HL-60 (cell line): Measurements from ENCODE around the gene MTCH1.

Source experiments
- DNase-seq, 2 experiments: peaks; one replicate each; pipeline ENCODE4 v3.0.0-alpha.2; 2010 to 2020; ENCODE audit warnings: low read depth in 1 of 2, low spot score in 1 of 2
- H3K27ac ChIP-seq: fragments of 250-450 bp; sonication (Bioruptor Pico); replicated peaks from 2 replicates; pipeline ENCODE4 v1.5.1; 2020; ENCODE audit warnings: mild to moderate bottlenecking, moderate library complexity
- H3K27me3 ChIP-seq: fragments of 250-450 bp; sonication (Bioruptor Pico); 2 replicates; pipeline ENCODE4 v1.5.1; 2021; ENCODE audit warnings: mild to moderate bottlenecking, moderate library complexity; ENCODE audit not compliant: insufficient read depth, poor library complexity, severe bottlenecking
- H3K4me3 ChIP-seq: replicated peaks from 2 replicates; pipeline ENCODE4 v1.5.1; 2011; ENCODE audit warnings: mild to moderate bottlenecking, control low read depth, low read length; ENCODE audit not compliant: insufficient read depth
- GABPA ChIP-seq: IDR thresholded peaks from 2 replicates; pipeline ENCODE4 v1.6.1; 2012; ENCODE audit warnings: low read depth
- POLR2AphosphoS5 ChIP-seq: IDR thresholded peaks from 2 replicates; pipeline ENCODE4 v1.6.1; 2012; ENCODE audit warnings: low read depth
- REST ChIP-seq: IDR thresholded peaks from 2 replicates; pipeline ENCODE4 v1.6.1; 2012; ENCODE audit warnings: low read depth; ENCODE audit not compliant: insufficient replicate concordance
- SPI1 ChIP-seq: IDR thresholded peaks from 2 replicates; pipeline ENCODE4 v1.6.1; 2012; ENCODE audit warnings: low read depth, mild to moderate bottlenecking, borderline replicate concordance
- TF ChIP-seq, protein P1 (sequence below): IDR thresholded peaks from one replicate; pipeline ENCODE4 v1.5.1; 2011; ENCODE audit warnings: low read length, control low read depth, inconsistent platforms; ENCODE audit not compliant: insufficient read depth

Gene MTCH1

DNA sequence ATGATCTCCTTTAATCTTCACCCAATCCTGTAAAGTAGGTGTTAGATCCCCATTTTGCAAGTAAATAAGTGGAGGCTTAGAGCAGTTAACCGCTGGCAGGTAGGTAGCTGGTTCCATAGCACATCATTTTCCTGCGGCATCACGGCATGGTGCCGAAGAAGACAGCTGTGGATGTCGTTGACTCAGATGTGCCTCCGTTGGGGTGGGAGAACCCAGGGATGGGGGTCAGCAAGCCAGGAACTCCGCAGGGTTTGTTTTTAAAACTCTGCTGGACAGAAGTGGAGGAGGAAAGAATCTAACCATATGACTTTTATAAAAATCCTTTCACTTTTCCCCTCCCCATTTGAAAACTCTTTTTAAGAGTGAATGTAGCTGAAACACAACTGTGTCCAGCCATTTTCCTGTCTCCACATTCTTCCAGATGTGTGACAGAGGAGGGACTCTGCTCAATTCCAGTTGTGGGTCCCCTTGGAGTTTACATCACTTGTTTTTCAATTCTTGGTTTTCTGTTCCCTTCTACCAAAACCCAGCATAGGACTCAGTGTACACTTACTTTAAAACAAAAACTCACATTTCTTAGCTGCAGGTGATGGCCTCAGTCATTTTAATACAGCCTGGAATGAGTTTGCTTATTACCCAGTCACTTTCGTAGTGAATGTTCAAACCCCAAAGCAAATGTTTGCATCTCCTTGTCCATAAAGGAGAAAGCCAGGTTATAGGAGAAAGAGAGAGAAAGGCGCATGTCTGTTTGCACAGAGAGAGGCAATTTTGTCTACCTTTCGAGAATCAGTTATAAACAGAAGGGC is 59.1 kb downstream of the MTCH1 start:
- Histone ChIP-seq H3K27me3 (no peaks in the 10 kb centered on the region), H3K27ac (no peak overlapping the region), H3K4me3 (no peak overlapping the region)
- TF ChIP-seq SPI1 (no peak), GABPA (no peak), POLR2AphosphoS5 (no peak), REST (no peak)
- TF ChIP-seq, protein P1, sequence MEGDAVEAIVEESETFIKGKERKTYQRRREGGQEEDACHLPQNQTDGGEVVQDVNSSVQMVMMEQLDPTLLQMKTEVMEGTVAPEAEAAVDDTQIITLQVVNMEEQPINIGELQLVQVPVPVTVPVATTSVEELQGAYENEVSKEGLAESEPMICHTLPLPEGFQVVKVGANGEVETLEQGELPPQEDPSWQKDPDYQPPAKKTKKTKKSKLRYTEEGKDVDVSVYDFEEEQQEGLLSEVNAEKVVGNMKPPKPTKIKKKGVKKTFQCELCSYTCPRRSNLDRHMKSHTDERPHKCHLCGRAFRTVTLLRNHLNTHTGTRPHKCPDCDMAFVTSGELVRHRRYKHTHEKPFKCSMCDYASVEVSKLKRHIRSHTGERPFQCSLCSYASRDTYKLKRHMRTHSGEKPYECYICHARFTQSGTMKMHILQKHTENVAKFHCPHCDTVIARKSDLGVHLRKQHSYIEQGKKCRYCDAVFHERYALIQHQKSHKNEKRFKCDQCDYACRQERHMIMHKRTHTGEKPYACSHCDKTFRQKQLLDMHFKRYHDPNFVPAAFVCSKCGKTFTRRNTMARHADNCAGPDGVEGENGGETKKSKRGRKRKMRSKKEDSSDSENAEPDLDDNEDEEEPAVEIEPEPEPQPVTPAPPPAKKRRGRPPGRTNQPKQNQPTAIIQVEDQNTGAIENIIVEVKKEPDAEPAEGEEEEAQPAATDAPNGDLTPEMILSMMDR: no peak
- no peak for DNase-seq

- no peak for DNase-seq
- H3K4me3 ChIP-seq: no peak overlapping the region
- no peak overlapping the region for H3K27ac ChIP-seq
- TF ChIP-seq, protein P1: no peak
- no peak for TF ChIP-seq GABPA
- TF ChIP-seq POLR2AphosphoS5: no peak
- TF ChIP-seq REST: no peak
- TF ChIP-seq SPI1: no peak
- H3K27me3 ChIP-seq: no peaks in the 10 kb centered on the region
Measured at GRCh38 chr6:36925809-36926208, 60.2 kb downstream of the MTCH1 start.

GRCh38 chr6:36924778-36925374 is 61.1 kb downstream of the MTCH1 start:
- no peak for TF ChIP-seq REST
- TF ChIP-seq, protein P1: no peak
- no peak for TF ChIP-seq GABPA
- TF ChIP-seq POLR2AphosphoS5: no peak
- no peak for TF ChIP-seq SPI1
- Histone ChIP-seq H3K4me3 (no peak overlapping the region), H3K27me3 (no peaks in the 10 kb centered on the region), H3K27ac (no peak overlapping the region)
- DNase-seq: no peak
